ENCODE measurements around the gene SRSF12. TPM values are rescaled to one million over a fixed set of nuclear protein-coding genes. Genes with fewer than 3 reads are reported as not detected.

SRSF12 gene
- total and polyA plus RNA-seq, 2 donors (not counting 3 experiments of a cell fraction or from before 2014, with no cell fraction given), result 0.07 to 0.18 TPM

- dilution Hi-C loops (cut with MboI; ENCODE audit: extremely low pct_ligation_motif_present, low sequenced_read_pairs), result no loop called here
- no peak overlapping the region for H3K27ac ChIP-seq (ENCODE audit: insufficient read depth, low read depth, low read length)
- FAIRE-seq (no peak), DNase-seq (ENCODE audit: low read depth, low spot score) (no peak)
- no peak overlapping the region for H3K4me2 ChIP-seq (ENCODE audit: insufficient read depth, low read length)
- intact Hi-C loops (cut with micrococcal nuclease), result no loop called here
- no peaks in the 10 kb centered on the region for H3K4me1 ChIP-seq (ENCODE audit: control insufficient read depth, extremely low read depth, insufficient read depth, low read length)
- no peaks in the 10 kb centered on the region for H3K79me2 ChIP-seq (ENCODE audit: control insufficient read depth, insufficient read depth, low read length)
- no peaks in the 10 kb centered on the region for H3K9me3 ChIP-seq (replicated peaks; ENCODE audit: control insufficient read depth, insufficient read depth, low read length)
- no TSS peak for BruUV-seq (replicated peaks)
- H3K27me3 ChIP-seq (ENCODE audit: control insufficient read depth in 2 of 2, insufficient read depth in 2 of 2, low read length in 2 of 2), result no peaks in the 10 kb centered on the region
- no peak overlapping the region for H2AFZ ChIP-seq (ENCODE audit: low read depth, low read length)
- no peak overlapping the region for H3K4me3 ChIP-seq (replicated peaks in 1 of 3; ENCODE audit: insufficient read depth in 1 of 3, low read depth in 1 of 3, low read length in 3 of 3)
- no peaks in the 10 kb centered on the region for H4K20me1 ChIP-seq (replicated peaks; ENCODE audit: control insufficient read depth, extremely low read depth, insufficient read depth, low read length)
- no peak for TF ChIP-seq FOS (IDR thresholded peaks at IDR 0.05; ENCODE audit: borderline replicate concordance, insufficient read depth, low read length)
- TF ChIP-seq EZH2 (IDR thresholded peaks at IDR 0.05; ENCODE audit: borderline replicate concordance, low read depth, low read length, severe bottlenecking), result no peak
- no peak for TF ChIP-seq MYC (IDR thresholded peaks at IDR 0.05; ENCODE audit: low read depth, low read length)
- no peak for TF ChIP-seq POLR2AphosphoS5 (IDR thresholded peaks at IDR 0.05; ENCODE audit: insufficient read depth, low read depth, low read length)
- no peak for TF ChIP-seq JUN (IDR thresholded peaks at IDR 0.05; ENCODE audit: borderline replicate concordance, insufficient read depth, insufficient read length, low read depth)
- TF ChIP-seq MAX (IDR thresholded peaks at IDR 0.05; ENCODE audit: insufficient read depth, insufficient read length), result no peak
- TF ChIP-seq CTCF (IDR thresholded peaks at IDR 0.05; ENCODE audit: extremely low read depth in 1 of 2, insufficient read depth in 1 of 2, low read depth in 1 of 2, low read length in 2 of 2), result no peak
- TF ChIP-seq GATA2 (IDR thresholded peaks at IDR 0.05; ENCODE audit: insufficient read depth, insufficient read length, low read depth, low read length), result no peak
- TF ChIP-seq POLR2A (IDR thresholded peaks at IDR 0.05; ENCODE audit: low read depth, low read length), result no peak
- no peaks in the 10 kb centered on the region for H3K36me3 ChIP-seq (ENCODE audit: control insufficient read depth in 2 of 2, extremely low read depth in 1 of 2, insufficient read depth in 2 of 2, low read length in 2 of 2)
- no peaks in the 10 kb centered on the region for H3K9me1 ChIP-seq (replicated peaks; ENCODE audit: control insufficient read depth, extremely low read depth, insufficient read depth, low read length)
- ChIA-PET POLR2A (no interaction called here), CTCF (no interaction called here)
- no peak overlapping the region for H3K9ac ChIP-seq (replicated peaks; ENCODE audit: extremely low read depth, insufficient read depth, low read length)
These were observed 60.1 kb downstream of the SRSF12 start for GRCh38 chr6:89057759-89058158.

Data from endothelial cell of umbilical vein (primary cell).